NCI-H187 (cell line): ENCODE results near the gene ZBTB4.

Source experiments
- DNase-seq, 2 experiments: peaks; one replicate each; lab custom pipeline; 2025; lab: John Stamatoyannopoulos, UW

Gene ZBTB4

DNA sequence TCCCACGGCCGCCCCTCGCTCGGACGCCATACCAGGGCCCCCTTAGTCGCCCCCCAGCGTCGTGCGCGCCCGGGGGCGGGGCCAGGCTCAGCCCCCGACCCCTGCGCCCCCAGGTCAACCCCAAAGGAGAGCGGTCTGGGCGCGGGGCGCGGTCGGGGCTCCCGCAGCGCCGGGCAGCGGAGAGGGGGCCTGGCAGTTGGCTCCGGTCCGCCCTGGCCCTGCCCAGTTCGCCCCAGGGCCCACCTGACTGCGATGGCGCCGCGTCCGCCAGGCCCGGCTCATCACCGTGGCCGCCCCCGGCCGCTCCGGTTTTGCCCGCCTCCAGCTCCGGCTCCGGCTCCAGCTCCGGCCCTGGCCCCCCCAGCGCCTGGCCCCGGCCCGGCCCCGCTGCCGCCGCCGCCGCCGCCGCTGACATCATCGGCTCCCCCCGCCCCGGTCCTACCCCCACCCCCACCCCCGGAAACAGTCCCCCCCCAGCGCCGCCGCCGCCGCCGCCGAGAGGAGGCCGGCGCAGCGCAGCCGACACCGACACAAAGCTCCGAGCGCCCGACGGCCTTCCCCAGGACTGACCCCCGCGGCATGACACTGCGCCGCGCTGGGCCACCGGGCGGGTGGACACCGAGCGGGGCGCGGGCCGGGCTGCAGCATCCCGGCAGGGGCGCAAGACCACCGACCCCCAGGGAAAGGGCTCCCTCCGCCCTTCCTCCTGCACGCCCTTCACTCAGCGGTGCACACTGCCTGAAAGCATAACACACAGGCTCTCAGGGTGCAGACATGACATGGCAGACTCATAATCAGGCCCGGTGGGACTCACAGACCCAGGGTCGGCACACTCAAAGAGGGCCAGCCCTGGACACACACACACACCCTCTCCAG is at the start of gene ZBTB4:
Gene ZBTB4 (minus strand): TSS at position 419 of the 876 bp plus-strand sequence. CDS start 12,830 bp downstream, outside the sequence.
- DNase-seq, result no peak

- no peak for DNase-seq
These were observed 49.4 kb upstream of the ZBTB4 start for GRCh38 chr17:7528842-7529241.

DNA sequence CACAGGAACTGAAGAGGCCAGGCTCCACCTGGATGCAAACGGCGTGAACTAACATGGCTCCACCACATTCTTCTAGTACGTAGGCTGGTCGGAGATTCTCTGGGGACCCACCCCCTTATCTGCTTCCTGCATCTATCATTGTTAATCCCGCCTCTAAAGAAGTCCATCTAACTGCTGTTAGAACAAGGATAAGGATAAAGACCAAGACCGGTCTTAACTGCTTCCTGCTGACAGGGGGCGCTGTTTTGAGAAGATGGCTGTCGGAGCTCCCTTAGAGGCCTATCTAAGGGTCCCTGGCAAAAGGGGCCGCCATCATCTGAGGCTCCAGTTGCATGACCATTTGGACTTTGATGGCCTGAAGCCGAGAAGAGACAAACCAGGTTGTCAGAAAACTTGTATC is 43.6 kb upstream of the ZBTB4 start:
- no peak for DNase-seq

DNA sequence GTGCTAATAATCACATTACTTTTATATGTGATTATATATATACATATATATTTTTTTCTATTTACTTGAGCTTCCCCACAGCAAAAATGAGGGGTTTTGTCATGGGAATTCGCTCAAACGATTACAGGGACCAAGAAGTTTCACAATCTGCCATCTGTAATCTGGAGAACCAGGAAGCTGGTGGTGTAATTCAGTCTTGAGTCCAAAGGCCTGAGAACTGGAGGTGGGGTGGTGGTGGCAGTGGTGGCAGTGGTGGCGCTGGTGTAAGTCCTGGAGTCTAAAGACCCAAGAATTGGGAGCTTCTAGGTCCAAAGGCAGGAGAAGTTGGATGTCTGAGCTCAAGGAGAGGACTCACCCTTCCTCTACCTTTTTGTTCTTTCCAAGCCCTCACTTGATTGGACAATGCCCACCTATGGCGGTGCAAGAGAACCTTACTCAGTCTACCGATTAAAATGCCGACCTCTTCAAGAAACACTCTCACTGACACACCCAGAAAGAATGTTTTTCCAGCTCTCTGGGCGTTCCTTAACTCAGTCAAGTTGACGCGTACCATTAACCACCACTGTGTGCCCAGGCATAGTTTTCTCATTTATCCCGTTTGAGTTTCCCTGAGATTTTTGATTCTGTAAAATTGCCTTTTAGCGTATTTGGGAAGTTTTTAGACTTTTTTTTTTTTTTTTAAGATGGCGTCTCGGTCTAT is 36.6 kb upstream of the ZBTB4 start:
- no peak for DNase-seq

DNA sequence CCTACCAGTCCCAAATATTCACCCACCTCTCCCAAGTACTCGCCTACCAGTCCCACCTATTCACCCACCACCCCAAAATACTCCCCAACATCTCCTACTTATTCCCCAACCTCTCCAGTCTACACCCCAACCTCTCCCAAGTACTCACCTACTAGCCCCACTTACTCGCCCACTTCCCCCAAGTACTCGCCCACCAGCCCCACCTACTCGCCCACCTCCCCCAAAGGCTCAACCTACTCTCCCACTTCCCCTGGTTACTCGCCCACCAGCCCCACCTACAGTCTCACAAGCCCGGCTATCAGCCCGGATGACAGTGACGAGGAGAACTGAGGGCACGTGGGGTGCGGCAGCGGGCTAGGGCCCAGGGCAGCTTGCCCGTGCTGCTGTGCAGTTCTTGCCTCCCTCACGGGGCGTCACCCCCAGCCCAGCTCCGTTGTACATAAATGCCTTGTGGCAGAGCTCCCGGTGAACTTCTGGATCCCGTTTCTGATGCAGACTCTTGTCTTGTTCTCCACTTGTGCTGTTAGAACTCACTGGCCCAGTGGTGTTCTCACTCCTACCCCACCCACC is 34.5 kb upstream of the ZBTB4 start:
- no peak for DNase-seq

GRCh38 chr17:7512824-7513540 is 33.6 kb upstream of the ZBTB4 start:
- DNase-seq, result no peak

- DNase-seq, result no peak
These were observed 32.7 kb upstream of the ZBTB4 start for GRCh38 chr17:7512105-7512504.

GRCh38 chr17:7511108-7511507 is 31.7 kb upstream of the ZBTB4 start:
- DNase-seq, result no peak

DNA sequence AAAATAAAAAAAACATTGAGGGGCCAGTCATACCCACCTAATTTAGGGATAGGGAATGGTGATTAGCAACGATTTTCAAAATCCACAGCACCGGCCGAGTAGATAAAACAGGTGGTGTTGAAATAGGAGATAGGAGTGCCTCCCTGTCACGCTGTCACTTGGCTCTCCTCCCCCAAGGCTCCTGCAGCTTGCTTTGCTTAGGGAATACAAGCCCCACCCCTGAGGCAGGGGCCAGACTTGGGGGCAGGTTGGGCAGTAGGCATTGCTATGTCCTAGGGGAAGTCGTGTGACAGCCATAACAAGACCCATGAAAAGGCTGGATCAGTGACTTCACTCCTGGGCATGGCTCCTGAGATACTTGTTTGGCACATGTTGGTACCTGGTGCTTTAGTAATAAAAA is 30.5 kb upstream of the ZBTB4 start:
- no peak for DNase-seq

- DNase-seq, result no peak
These were observed 29.4 kb upstream of the ZBTB4 start for GRCh38 chr17:7508846-7509245.

DNA sequence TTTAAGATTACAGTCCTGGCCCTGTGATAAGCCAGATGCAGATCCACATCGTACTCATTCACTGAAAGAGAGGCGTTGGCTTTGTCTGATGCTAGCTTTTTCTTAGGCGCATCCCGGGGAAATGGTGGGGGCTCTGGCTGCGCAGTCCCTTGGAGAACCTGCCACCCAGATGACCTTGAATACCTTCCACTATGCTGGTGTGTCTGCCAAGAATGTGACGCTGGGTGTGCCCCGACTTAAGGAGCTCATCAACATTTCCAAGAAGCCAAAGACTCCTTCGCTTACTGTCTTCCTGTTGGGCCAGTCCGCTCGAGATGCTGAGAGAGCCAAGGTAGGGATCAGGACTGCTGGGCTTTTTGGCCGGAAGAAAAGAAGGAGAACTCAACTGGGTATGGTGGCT is 28.7 kb upstream of the ZBTB4 start:
- DNase-seq, result no peak

- no peak for DNase-seq
These were observed 24.1 kb upstream of the ZBTB4 start for GRCh38 chr17:7503521-7503920.

GRCh38 chr17:7502987-7503386 is 23.6 kb upstream of the ZBTB4 start:
- DNase-seq, result no peak

- no peak for DNase-seq
These were observed 22.9 kb upstream of the ZBTB4 start for GRCh38 chr17:7502171-7502847.

- no peak for DNase-seq
These were observed 22.3 kb upstream of the ZBTB4 start for GRCh38 chr17:7501729-7502128.

DNA sequence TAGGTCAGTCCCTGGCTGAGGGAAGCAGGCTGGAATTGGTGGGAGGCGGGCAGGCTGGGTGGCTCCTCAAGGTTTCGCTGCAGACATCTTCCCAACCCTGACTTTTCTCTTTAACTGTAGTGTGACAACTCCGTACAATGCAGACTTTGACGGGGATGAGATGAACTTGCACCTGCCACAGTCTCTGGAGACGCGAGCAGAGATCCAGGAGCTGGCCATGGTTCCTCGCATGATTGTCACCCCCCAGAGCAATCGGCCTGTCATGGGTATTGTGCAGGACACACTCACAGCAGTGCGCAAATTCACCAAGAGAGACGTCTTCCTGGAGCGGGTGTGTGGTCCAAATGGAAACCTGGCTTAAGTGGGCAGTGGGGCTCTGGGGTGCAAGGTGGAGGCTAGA is 19.7 kb upstream of the ZBTB4 start:
- DNase-seq, result no peak

GRCh38 chr17:7497636-7498035 is 18.2 kb upstream of the ZBTB4 start:
- DNase-seq, result no peak

GRCh38 chr17:7497228-7497627 is 17.8 kb upstream of the ZBTB4 start:
- DNase-seq, result no peak

- DNase-seq, result no peak
These were observed 17.2 kb upstream of the ZBTB4 start for GRCh38 chr17:7496470-7497183.

DNA sequence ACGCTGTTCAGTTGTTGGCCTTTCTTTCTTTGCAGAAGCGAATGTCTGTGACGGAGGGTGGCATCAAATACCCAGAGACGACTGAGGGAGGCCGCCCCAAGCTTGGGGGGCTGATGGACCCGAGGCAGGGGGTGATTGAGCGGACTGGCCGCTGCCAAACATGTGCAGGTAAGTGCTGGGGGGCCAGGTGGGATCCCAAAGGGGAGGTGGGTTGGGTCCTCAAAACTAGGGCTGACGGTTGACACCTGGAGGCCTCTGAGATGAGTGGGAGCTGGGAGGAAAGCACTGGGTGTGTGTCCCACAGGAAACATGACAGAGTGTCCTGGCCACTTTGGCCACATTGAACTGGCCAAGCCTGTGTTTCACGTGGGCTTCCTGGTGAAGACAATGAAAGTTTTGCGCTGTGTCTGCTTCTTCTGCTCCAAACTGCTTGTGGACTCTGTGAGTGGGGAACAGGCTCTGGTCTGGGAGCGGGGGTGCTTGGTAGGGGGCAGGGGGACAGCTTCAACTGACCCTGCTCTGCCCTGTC is 16.5 kb upstream of the ZBTB4 start:
- DNase-seq, result no peak

DNA sequence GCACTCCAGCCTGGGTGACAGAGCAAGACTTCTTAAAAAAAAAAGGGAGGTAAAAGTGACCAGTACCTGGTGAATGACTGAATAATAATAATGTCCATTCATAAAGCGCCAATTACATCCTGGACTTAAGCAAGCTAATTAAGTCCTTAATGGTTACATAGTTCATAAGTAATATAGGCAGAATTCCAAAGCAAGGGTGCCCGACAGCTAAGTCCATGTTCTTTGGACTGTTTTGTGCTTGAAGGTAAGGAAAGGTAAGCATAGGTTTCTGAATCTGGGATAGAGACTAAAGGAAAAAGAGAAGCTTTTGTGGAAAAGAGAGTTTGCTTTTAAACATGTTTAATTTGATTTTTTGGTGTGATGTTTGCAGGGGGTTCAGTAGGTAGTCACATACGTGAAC is 14.5 kb upstream of the ZBTB4 start:
- DNase-seq, result no peak
